HG03135 (cell line): ENCODE measurements around the gene CCDC85C.

Experiments
- ATAC-seq: cut with Tn5 transposase; IDR thresholded peaks from one replicate; pipeline ENCODE4 v1.9.1; 2021; ENCODE audit warnings: mild to moderate bottlenecking, moderate library complexity; ENCODE audit not compliant: unreplicated experiment

Gene CCDC85C

GRCh38 chr14:99632410-99633035 lies 28.5 kb upstream of the CCDC85C start:
- no peak for ATAC-seq

- no peak for ATAC-seq
These were observed 26.2 kb upstream of the CCDC85C start for GRCh38 chr14:99630202-99630601.

GRCh38 chr14:99628887-99629618 lies 25.0 kb upstream of the CCDC85C start:
- ATAC-seq, result peak; percentile 73

- ATAC-seq, result no peak
These were observed 23.7 kb upstream of the CCDC85C start for GRCh38 chr14:99627510-99628381.

GRCh38 chr14:99627100-99627499 lies 23.1 kb upstream of the CCDC85C start:
- ATAC-seq, result no peak

- no peak for ATAC-seq
These were observed 22.1 kb upstream of the CCDC85C start for GRCh38 chr14:99626041-99626648.

GRCh38 chr14:99625476-99625875 lies 21.5 kb upstream of the CCDC85C start:
- ATAC-seq, result no peak

- ATAC-seq, result no peak
These were observed 21.0 kb upstream of the CCDC85C start for GRCh38 chr14:99624971-99625370.

- ATAC-seq, result no peak
These were observed 20.0 kb upstream of the CCDC85C start for GRCh38 chr14:99624024-99624423.

GRCh38 chr14:99621948-99622347 lies 17.9 kb upstream of the CCDC85C start:
- ATAC-seq, result no peak

GRCh38 chr14:99619835-99620834 lies 16.1 kb upstream of the CCDC85C start:
- no peak for ATAC-seq

GRCh38 chr14:99616832-99617800 lies 13.1 kb upstream of the CCDC85C start:
- ATAC-seq, result no peak

- no peak for ATAC-seq
These were observed 11.6 kb upstream of the CCDC85C start for GRCh38 chr14:99615497-99616157.

GRCh38 chr14:99612738-99613330 lies 8.8 kb upstream of the CCDC85C start:
- ATAC-seq, result no peak

- ATAC-seq, result no peak
These were observed 8.2 kb upstream of the CCDC85C start for GRCh38 chr14:99612071-99612737.

- no peak for ATAC-seq
These were observed 7.6 kb upstream of the CCDC85C start for GRCh38 chr14:99611646-99612045.
